ENCODE data around the gene UBE2F.
"Not testable (repeated sequence)": the region's sequence is repeated elsewhere in the genome, so short reads cannot be mapped to it uniquely, and the experiment has no call there.

The UBE2F gene

DNA sequence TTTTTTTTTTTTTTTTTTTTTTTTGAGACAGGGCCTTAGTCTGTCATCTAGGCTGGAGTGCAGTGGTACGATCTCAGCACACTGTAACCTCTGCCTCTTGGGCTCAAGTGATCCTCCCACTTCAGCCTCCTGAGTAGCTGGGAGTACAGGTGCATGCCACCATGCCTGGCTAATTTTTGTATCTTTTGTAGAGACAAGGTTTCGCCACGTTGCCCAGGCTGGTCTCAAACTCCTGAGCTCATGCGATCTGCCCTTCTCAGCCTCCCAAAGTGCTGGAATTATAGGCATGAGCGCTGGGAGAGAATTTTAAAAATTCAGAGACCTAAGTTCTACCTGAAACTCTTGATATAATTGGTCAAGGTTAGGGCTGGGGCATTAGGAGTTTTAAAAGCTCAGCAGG lies 14.8 kb downstream of the UBE2F start:
- not testable (repeated sequence) for DNase-seq

DNA sequence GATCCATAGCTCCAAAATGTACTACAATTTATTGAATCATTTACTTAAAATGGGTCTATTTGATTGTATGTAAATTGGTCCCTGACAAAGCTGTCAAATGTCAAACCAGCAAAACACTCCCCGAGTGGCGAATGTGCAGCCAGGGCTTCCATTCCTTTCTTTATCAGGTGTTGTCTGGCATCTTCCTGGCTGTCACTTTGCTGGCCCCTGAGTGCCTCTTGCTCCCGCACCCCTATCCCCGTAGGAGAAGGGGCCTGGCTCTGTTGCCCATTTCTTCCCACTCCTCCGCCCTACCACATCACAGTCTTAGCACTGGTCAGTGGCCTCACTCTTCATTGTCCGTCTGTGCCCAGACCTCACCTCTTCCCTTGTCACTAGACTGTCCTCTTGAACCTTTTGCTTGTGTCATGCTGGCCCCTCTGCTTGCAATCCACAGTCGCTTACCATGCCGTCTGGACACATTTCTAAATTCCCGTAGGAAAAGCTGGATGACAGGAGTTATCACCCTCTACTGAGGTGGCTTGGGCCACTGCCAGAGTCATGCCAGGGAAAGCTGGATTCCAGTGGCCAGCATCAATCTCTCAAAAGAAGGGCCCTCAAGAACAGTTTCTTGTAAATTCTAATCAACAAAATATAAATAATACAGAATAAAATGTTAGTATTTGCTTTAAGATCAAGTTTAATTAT lies 15.4 kb downstream of the UBE2F start:
- DNase-seq = no peak

DNA sequence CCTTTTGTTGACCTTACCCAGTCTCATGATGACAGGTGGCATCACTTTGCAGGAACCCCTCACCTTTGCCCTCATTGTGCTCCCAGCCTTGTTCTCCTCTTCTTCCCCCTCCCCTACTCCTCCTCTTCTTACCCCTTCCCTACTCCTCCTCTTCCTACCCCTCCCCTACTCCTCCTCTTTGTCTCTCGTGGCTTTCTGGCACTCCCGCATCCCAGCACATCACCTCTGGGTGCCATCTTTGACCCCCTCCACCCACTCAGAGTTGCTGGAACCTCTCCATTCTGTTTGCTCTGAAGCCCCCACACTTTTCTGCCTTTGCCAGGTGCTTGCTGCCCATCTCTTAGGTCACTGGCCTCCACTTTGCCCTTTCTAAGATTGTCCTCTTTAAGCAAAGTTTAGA lies 17.1 kb downstream of the UBE2F start:
- DNase-seq = no peak

GRCh38 chr2:237987268-237987667 lies 20.5 kb downstream of the UBE2F start:
- DNase-seq = no peak

DNA sequence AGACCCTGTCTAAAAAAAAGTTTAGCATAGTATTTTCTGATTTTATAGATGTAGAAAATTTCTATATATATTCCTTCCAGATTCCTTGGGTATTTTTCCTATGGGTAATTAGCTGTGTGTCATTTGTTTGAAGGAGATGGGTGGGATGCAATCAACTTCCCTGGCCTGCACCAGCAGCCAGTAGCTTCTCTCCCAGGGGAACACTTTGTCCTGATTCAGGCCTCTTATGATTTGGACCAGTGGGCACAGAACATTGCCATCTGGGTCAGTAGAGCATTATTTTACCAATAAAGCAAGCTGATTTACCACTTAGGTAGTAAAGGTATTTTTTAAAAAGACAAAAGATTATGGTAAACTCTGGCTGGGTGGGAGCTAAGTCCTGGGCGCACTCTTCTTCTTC lies 26.9 kb downstream of the UBE2F start:
- DNase-seq = no peak

GRCh38 chr2:237995036-237995435 lies 28.2 kb downstream of the UBE2F start:
- no peak for DNase-seq

GRCh38 chr2:237996021-237996593 lies 29.3 kb downstream of the UBE2F start:
- DNase-seq = no peak

- no peak for DNase-seq
Measured at GRCh38 chr2:237997521-237997920, 30.7 kb downstream of the UBE2F start.

DNA sequence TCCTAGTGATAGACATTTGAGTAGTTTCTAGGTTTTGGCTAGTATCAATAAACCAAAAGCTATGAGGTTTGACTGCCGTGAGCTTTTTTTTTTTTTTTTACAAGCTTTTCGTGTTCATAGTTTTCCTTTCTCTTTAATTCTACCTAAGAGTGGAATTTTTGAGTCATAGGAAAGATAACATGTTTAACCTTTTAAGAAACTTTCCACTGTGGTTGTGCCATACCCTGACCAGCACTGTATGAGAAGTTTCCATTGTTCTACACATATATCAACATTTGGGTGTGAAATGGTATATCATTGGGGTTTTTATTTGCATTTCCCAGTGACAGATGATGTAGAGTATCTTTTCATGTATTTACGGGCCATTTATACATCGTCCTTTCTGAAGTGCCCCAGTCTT lies 31.7 kb downstream of the UBE2F start:
- DNase-seq = no peak

DNA sequence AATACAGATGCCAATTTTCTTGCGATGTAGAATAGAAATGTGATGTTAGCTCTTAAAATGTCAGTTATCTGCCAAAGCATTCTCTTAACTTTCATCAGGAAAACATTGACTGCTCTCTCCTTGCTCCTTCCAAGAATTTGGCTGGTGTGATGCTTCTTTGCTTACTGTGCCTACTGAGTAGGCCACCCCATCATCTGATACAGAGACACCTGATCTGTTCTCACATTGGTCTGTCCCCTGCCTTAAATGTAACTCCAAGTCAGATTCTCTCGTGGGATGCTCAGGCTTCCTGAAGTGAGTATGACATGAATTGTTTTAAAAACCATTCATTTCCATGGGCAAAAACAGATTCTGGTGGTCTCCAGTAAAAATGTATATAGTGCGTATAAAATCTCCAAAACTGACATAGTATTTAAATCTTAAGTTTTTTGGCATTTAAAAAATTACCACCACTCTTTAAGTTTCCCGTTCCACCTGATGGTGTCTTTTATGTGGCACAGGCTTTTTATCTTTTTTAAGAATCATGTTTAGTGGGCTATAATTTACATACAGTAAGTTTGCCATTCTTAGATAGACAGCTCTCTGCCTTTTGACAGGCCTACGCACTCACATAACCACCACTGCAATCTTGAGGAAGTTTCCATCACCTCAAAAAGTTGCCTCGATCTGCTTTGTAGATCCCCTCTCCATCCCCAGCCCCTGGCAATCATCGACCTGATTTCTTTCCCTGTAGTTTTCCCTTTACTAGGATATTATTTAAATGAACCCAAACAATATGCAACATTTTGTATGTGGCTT lies 36.6 kb downstream of the UBE2F start:
- DNase-seq = no peak

DNA sequence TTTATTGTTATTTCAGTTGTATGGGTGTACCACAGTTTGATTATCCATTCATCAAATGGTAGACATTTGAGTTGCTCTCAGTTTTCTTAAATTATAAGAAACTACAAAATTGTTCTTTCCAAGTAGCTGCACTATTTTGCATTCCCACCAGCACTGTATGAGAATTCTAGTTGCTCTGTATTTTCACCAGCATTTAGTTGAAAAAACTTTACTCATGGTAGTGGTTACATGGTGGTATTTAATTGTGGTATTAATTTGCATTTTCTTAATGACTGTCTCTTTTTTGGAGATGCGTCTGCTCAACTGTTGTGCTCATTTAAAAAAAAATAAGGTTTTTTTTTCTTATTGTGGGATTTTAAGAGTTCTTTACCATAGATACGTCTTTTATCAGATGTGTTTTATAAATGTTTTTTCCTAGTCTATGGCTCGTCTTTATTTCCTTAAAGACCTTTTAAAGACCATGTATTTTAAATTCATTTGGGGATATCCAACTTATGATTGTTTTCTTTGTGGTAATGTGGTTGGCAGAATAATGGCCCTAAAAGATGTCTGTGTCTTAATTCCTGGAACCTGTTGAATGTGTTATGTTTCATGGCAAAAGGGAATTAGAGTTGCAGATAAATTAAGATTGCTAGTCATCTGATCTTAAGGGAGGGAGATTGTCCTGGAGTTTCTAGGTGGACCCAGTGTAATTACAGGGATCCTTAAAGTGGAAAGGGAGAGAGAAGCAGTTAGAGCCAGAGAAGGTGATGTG lies 37.4 kb downstream of the UBE2F start:
- no peak for DNase-seq

GRCh38 chr2:238005528-238005927 lies 38.7 kb downstream of the UBE2F start:
- no peak for DNase-seq

DNA sequence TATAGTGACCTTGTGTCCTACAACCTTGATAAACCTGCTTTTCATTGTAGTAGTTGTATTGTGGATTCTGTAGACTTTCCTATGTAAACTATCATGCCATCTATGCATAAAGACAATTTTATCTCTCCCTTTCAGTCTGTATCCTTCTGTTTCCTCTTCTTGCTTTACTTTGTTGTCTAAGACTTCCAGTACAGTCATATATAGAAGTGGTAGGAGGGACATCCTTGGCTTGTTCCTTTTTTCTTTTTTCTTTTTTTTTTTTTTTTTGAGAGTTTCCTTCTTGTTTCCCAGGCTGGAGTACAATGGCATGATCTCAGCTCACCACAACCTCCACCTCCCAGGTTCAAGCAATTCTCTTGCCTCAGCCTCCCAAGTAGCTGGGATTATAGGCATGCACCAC lies 39.7 kb downstream of the UBE2F start:
- no peak for DNase-seq

- DNase-seq = no peak
Measured at GRCh38 chr2:238007924-238008323, 41.1 kb downstream of the UBE2F start.

GRCh38 chr2:238009563-238009962 lies 42.7 kb downstream of the UBE2F start:
- DNase-seq = no peak

GRCh38 chr2:238010572-238010971 lies 43.8 kb downstream of the UBE2F start:
- no peak for DNase-seq

- no peak for DNase-seq
Measured at GRCh38 chr2:238013806-238014205, 47.0 kb downstream of the UBE2F start.

DNA sequence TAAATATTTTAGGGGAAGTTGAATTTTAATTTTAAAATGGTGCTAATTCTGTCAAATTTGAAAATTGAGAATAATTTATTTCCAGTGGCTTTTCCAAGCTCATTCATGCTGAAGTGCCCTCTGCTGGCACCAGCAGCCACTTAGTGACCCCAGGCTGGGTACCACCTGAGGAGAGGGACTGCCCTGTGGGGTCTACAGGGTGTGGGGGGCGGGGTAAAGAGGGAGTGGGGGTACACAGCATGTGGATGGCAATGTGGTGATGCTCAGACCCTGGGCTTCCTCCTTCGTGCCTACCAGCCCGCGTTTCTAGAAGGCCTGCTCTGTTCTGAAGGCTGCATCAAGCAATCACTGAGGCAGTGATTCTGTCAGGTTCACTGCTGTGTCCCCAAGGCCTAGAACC lies 48.9 kb downstream of the UBE2F start:
- DNase-seq = no peak

DNA sequence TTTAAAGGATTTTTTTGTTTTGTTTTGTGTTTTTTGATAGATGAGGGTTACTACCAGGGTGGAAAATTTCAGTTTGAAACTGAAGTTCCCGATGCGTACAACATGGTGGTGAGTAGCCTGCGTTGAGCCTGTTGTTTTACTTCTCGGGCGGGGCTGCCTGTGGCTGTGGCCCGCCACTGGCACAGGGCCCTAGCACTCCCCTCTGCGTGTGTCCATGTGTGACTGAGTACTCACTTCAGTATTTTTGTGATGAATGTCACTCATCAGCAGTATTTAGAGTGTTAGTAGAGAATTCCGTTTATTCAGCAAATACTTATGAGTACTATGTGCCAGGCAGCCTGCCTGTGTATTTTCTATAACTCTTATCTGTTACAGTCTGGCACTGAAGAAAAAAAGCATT lies 49.7 kb downstream of the UBE2F start:
- DNase-seq = no peak

- no peak for DNase-seq
Measured at GRCh38 chr2:238019962-238020361, 53.1 kb downstream of the UBE2F start.

GRCh38 chr2:238020816-238021215 lies 54.0 kb downstream of the UBE2F start:
- DNase-seq = no peak

GRCh38 chr2:238021327-238021726 lies 54.5 kb downstream of the UBE2F start:
- no peak for DNase-seq

- no peak for DNase-seq
Measured at GRCh38 chr2:238022594-238023157, 55.9 kb downstream of the UBE2F start.
